Chondrocyte (in vitro differentiated cells): Measurements from ENCODE around the gene TOMM40. TPM values are rescaled to one million over a fixed set of nuclear protein-coding genes. Genes with fewer than 3 reads are reported as not detected.
A peak's percentile ranks its signal among the peaks of the same experiment; 100 is the strongest.

ENCODE experiments used
- DNase-seq: peaks from one replicate; pipeline ENCODE4 v3.0.0; 2021; ENCODE audit warnings: mixed read lengths, low spot score
- H3K27ac Mint-ChIP-seq: one replicate; pipeline ENCODE4 v1.8.0; 2021; ENCODE audit warnings: mild to moderate bottlenecking, moderate library complexity, mixed read lengths; ENCODE audit not compliant: unreplicated experiment
- H3K27me3 Mint-ChIP-seq: 2 replicates; pipeline ENCODE4 v1.8.0; 2021; ENCODE audit warnings: low read depth, mixed read lengths
- H3K36me3 Mint-ChIP-seq: 2 replicates; pipeline ENCODE4 v1.8.0; 2021; ENCODE audit warnings: low read depth, mixed read lengths
- H3K4me1 Mint-ChIP-seq: 2 replicates; pipeline ENCODE4 v1.8.0; 2021; ENCODE audit warnings: low read depth, mild to moderate bottlenecking, mixed read lengths
- H3K4me3 Mint-ChIP-seq: one replicate; pipeline ENCODE4 v1.8.0; 2021; ENCODE audit warnings: mild to moderate bottlenecking, moderate library complexity, mixed read lengths; ENCODE audit not compliant: unreplicated experiment
- H3K9me3 Mint-ChIP-seq: 2 replicates; pipeline ENCODE4 v1.8.0; 2021; ENCODE audit warnings: low read depth, mixed read lengths
- CTCF ChIP-seq: fragments of 200-600 bp; sonication (generic); IDR thresholded peaks from 2 replicates; pipeline ENCODE4 v1.5.0; 2021; ENCODE audit warnings: antibody characterized with exemption, mild to moderate bottlenecking, moderate library complexity
- total RNA-seq: library from RNA; stranded (reverse); gene quantifications from 3 replicates; pipeline ENCODE4 v1.2.1, GENCODE V29; 2021

Gene TOMM40
- total RNA-seq, 1 donor from 2014 or later, result 40.9 TPM

GRCh38 chr19:44903216-44903601, 12.2 kb downstream of the TOMM40 start:
- TF ChIP-seq CTCF, result no peak
- H3K4me3 Mint-ChIP-seq, result no peak overlapping the region
- no peaks in the 10 kb centered on the region for H3K27me3 Mint-ChIP-seq
- peaks cover 12% of the 10 kb centered on the region for H3K4me1 Mint-ChIP-seq
- no peak overlapping the region for H3K27ac Mint-ChIP-seq
- no peaks in the 10 kb centered on the region for H3K9me3 Mint-ChIP-seq
- peaks cover 6% of the 10 kb centered on the region for H3K36me3 Mint-ChIP-seq
- DNase-seq, result no peak

- Mint-ChIP-seq H3K4me3 (no peak overlapping the region), H3K4me1 (peaks cover 12% of the 10 kb centered on the region)
- DNase-seq, result no peak
These were observed 12.8 kb downstream of the TOMM40 start for GRCh38 chr19:44903602-44904425.

GRCh38 chr19:44904426-44904994, 13.5 kb downstream of the TOMM40 start:
- H3K4me1 Mint-ChIP-seq, result peaks cover 12% of the 10 kb centered on the region
- no peaks in the 10 kb centered on the region for H3K9me3 Mint-ChIP-seq
- no peak for DNase-seq
- H3K4me3 Mint-ChIP-seq, result no peak overlapping the region
- peak; percentile 54 for TF ChIP-seq CTCF
- H3K27ac Mint-ChIP-seq, result no peak overlapping the region
- no peaks in the 10 kb centered on the region for H3K27me3 Mint-ChIP-seq
- peaks cover 5% of the 10 kb centered on the region for H3K36me3 Mint-ChIP-seq

More at GRCh38 chr19:44903602-44904425, 12.8 kb downstream of the TOMM40 start:
- Mint-ChIP-seq H3K27ac (no peak overlapping the region), H3K9me3 (no peaks in the 10 kb centered on the region), H3K36me3 (peaks cover 5% of the 10 kb centered on the region), H3K27me3 (no peaks in the 10 kb centered on the region)
- TF ChIP-seq CTCF, result peak; percentile 97

- H3K36me3 Mint-ChIP-seq, result peaks cover 5% of the 10 kb centered on the region
- TF ChIP-seq CTCF, result no peak
- no peaks in the 10 kb centered on the region for H3K27me3 Mint-ChIP-seq
- H3K4me1 Mint-ChIP-seq, result peaks cover 18% of the 10 kb centered on the region
- H3K9me3 Mint-ChIP-seq, result no peaks in the 10 kb centered on the region
- DNase-seq, result no peak
- H3K27ac Mint-ChIP-seq, result peak within 1 kb of the TSS; percentile 81
- H3K4me3 Mint-ChIP-seq, result peak within 1 kb of the TSS; percentile 80
These were observed 14.5 kb downstream of the TOMM40 start, which contains the start of gene APOE for GRCh38 chr19:44905437-44906160. Gene APOE (plus strand): TSS chr19:44905796. CDS start chr19:44906625, 829 bp downstream.

DNA sequence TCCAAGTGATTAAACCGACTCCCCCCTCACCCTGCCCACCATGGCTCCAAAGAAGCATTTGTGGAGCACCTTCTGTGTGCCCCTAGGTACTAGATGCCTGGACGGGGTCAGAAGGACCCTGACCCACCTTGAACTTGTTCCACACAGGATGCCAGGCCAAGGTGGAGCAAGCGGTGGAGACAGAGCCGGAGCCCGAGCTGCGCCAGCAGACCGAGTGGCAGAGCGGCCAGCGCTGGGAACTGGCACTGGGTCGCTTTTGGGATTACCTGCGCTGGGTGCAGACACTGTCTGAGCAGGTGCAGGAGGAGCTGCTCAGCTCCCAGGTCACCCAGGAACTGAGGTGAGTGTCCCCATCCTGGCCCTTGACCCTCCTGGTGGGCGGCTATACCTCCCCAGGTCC, 16.6 kb downstream of the TOMM40 start:
- no peak overlapping the region for H3K27ac Mint-ChIP-seq
- H3K27me3 Mint-ChIP-seq, result no peaks in the 10 kb centered on the region
- no peak for TF ChIP-seq CTCF
- H3K9me3 Mint-ChIP-seq, result no peaks in the 10 kb centered on the region
- H3K4me3 Mint-ChIP-seq, result no peak overlapping the region
- H3K36me3 Mint-ChIP-seq, result peaks cover 4% of the 10 kb centered on the region
- no peak for DNase-seq
- H3K4me1 Mint-ChIP-seq, result peaks cover 29% of the 10 kb centered on the region
